ENCODE data around the gene KCNJ11.

The KCNJ11 gene

GRCh38 chr11:17414992-17415391 lies 26.5 kb upstream of the KCNJ11 start:
- H3K4me3 Mint-ChIP-seq, result no peak overlapping the region
- ATAC-seq (replicated peaks), result no peak
- H3K27ac Mint-ChIP-seq, result no peak overlapping the region
- no peaks in the 10 kb centered on the region for H3K36me3 Mint-ChIP-seq
- H3K4me1 Mint-ChIP-seq, result no peaks in the 10 kb centered on the region
- no peak for DNase-seq
- H3K27me3 Mint-ChIP-seq, result peaks cover 23 to 33% of the 10 kb centered on the region in 2 donors
- no peaks in the 10 kb centered on the region for H3K9me3 Mint-ChIP-seq

DNA sequence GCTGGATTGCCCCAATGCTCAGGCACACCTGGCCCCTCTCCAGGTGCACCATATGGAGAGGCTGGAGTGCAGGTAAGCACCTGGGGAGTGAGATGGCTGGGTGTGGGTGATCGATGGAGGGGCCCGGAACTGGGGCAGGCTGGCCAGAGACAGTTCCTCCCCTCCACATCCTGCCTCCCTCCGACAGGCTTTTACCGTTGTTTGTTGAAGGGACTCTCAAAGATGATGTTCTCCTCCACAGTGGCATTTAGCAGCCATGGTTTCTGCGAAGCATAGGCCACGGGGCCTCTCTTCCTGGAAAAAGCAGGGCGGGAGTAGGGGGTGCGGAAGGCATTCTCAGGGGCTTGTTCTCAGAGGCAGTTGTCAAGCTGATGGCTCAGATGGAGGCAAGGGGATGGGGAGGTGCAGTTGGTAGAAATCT lies 25.9 kb upstream of the KCNJ11 start:
- H3K36me3 Mint-ChIP-seq, result no peaks in the 10 kb centered on the region
- no peaks in the 10 kb centered on the region for H3K9me3 Mint-ChIP-seq
- DNase-seq, result no peak
- ATAC-seq (replicated peaks), result no peak
- H3K4me3 Mint-ChIP-seq, result no peak overlapping the region
- no peaks in the 10 kb centered on the region for H3K4me1 Mint-ChIP-seq
- H3K27me3 Mint-ChIP-seq, result peaks cover 18 to 27% of the 10 kb centered on the region in 2 donors
- H3K27ac Mint-ChIP-seq, result no peak overlapping the region

DNA sequence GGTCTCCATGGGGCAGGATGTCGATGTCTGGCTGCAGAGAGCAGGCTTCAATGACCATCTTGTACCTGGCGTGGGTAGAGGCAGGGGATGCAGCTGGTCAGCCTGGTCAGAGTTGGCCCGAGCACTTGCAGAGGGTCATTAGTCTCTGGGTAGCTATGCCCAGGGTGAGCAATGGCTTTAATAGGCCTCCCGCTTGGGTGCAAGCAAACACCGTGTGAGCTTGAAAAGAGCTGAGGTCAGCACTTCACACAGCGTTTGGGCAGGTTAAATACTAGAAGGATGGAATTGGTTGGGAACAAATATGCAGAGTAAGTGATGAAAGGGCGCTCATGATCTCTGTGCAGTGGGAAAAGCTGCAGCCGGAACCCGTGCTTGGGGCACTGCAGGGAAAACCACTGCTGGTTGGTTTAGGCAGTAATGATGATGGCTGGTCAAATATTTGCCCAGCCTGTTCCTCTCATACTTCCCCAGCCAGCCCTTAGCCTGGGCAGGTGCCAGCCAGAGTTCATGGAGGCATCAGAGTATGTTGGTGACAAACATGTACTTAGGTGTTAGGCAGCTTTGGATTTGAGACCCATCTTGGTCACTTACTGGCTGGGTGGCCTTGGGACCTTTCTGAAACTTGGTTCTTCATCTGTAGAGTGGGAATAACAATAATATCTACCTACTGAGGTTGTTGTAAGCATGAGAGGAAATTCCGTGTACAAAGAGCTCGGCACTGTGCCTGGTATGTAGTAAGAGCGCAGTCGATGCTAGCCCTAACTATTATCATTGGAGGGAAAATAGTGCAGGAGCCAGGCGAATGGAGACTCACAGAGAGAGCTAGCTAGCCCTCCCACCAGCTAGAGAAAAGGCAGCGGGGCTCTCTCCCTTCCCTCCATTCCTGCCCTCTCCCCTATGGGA lies 25.2 kb upstream of the KCNJ11 start:
- Mint-ChIP-seq H3K4me1 (no peaks in the 10 kb centered on the region), H3K4me3 (no peak overlapping the region), H3K36me3 (no peaks in the 10 kb centered on the region), H3K27me3 (peaks cover 11 to 23% of the 10 kb centered on the region in 2 donors), H3K9me3 (no peaks in the 10 kb centered on the region), H3K27ac (no peak overlapping the region)
- DNase-seq (no peak), ATAC-seq (replicated peaks) (no peak)

GRCh38 chr11:17412488-17413180 lies 24.2 kb upstream of the KCNJ11 start:
- no peaks in the 10 kb centered on the region for H3K36me3 Mint-ChIP-seq
- no peaks in the 10 kb centered on the region for H3K4me1 Mint-ChIP-seq
- H3K9me3 Mint-ChIP-seq, result no peaks in the 10 kb centered on the region
- H3K27ac Mint-ChIP-seq, result no peak overlapping the region
- no peak for ATAC-seq (replicated peaks)
- H3K27me3 Mint-ChIP-seq, result peaks cover 10 to 23% of the 10 kb centered on the region in 2 donors
- H3K4me3 Mint-ChIP-seq, result no peak overlapping the region
- no peak for DNase-seq

DNA sequence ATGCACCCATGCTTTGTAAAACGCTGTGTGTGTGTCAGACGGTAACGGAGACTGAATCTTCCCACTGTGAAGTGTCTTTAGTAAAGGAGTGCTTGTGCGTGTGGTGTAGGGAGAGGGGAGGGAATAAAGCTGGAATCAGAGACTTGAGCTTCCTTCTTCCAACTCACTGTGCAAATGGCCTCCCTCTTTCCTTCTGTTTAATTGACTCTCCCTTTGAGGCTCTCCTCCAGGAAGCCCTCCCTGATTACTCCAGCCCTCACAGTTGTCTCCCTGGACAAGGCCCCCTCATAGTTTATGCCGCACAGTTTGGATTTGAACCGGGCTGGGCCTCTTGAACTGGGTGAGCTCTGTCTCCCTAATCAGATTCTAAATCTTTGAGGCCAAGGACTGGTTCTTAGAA lies 23.0 kb upstream of the KCNJ11 start:
- Mint-ChIP-seq H3K27ac (no peak overlapping the region), H3K36me3 (no peaks in the 10 kb centered on the region), H3K4me3 (no peak overlapping the region), H3K27me3 (peaks cover 15 to 21% of the 10 kb centered on the region in 2 donors), H3K4me1 (peaks cover 0 to 1% of the 10 kb centered on the region in 2 donors), H3K9me3 (no peaks in the 10 kb centered on the region)
- ATAC-seq (replicated peaks) (no peak), DNase-seq (no peak)

DNA sequence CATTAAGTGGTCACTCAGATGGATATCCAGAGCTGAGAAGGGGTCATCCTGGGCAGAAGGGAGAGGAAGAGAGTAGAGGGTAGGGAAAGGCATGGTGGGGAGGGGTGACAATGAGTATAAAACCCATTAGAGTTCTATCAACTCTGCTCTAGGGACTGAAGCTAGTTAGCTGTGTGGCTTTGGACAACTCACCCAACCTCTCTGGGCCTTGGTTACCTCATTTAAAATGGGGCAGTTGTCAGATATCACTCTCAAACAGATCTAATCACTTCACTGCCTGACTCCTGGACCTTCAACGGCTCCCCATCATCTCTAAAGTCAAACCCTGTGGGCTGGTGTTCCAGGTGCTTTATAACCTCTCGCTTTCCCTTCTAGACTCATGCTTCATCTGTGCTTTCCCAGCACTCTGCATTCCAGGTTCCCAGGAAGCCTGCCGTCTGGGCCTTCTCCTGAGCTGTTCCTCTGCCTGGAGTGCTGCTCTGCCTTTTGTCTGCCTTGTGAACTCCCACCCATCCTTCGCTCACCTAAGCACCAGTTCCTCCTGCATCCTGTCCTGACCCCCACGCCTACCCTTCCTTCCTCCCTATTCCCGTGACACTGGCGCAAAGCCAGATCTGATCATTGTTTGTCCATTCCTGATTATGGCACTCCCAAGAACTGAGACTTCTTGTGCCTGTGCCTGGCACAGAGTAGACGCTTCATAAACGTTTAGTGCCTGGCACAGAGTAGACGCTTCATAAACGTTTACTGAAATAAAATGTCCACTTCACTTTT lies 22.3 kb upstream of the KCNJ11 start:
- no peaks in the 10 kb centered on the region for H3K36me3 Mint-ChIP-seq
- no peak for DNase-seq
- H3K27ac Mint-ChIP-seq, result no peak overlapping the region
- ATAC-seq (replicated peaks), result no peak
- H3K9me3 Mint-ChIP-seq, result no peaks in the 10 kb centered on the region
- peaks cover 15 to 19% of the 10 kb centered on the region in 2 donors for H3K27me3 Mint-ChIP-seq
- no peak overlapping the region for H3K4me3 Mint-ChIP-seq
- H3K4me1 Mint-ChIP-seq, result peaks cover 2% of the 10 kb centered on the region in 2 donors

GRCh38 chr11:17408641-17409040 lies 20.2 kb upstream of the KCNJ11 start:
- no peaks in the 10 kb centered on the region for H3K9me3 Mint-ChIP-seq
- peaks cover 3 to 6% of the 10 kb centered on the region in 2 donors for H3K4me1 Mint-ChIP-seq
- ATAC-seq (replicated peaks) (no peak), DNase-seq (no peak)
- H3K36me3 Mint-ChIP-seq, result no peaks in the 10 kb centered on the region
- H3K4me3 Mint-ChIP-seq, result no peak overlapping the region
- no peak overlapping the region for H3K27ac Mint-ChIP-seq
- H3K27me3 Mint-ChIP-seq, result peaks cover 10 to 15% of the 10 kb centered on the region in 2 donors

GRCh38 chr11:17408026-17408425 lies 19.6 kb upstream of the KCNJ11 start:
- DNase-seq (no peak), ATAC-seq (replicated peaks) (no peak)
- H3K27me3 Mint-ChIP-seq, result peaks cover 5 to 15% of the 10 kb centered on the region in 2 donors
- H3K9me3 Mint-ChIP-seq, result no peaks in the 10 kb centered on the region
- H3K27ac Mint-ChIP-seq, result no peak overlapping the region
- H3K4me1 Mint-ChIP-seq, result peaks cover 3 to 6% of the 10 kb centered on the region in 2 donors
- H3K4me3 Mint-ChIP-seq, result no peak overlapping the region
- no peaks in the 10 kb centered on the region for H3K36me3 Mint-ChIP-seq

GRCh38 chr11:17407575-17407974 lies 19.1 kb upstream of the KCNJ11 start:
- Mint-ChIP-seq H3K9me3 (no peaks in the 10 kb centered on the region), H3K27ac (no peak overlapping the region), H3K4me3 (no peak overlapping the region), H3K4me1 (peaks cover 3 to 6% of the 10 kb centered on the region in 2 donors), H3K27me3 (peaks cover 5 to 12% of the 10 kb centered on the region in 2 donors), H3K36me3 (no peaks in the 10 kb centered on the region)
- no peak for ATAC-seq (replicated peaks)
- no peak for DNase-seq

GRCh38 chr11:17406818-17407149 lies 18.3 kb upstream of the KCNJ11 start:
- Mint-ChIP-seq H3K36me3 (no peaks in the 10 kb centered on the region), H3K4me1 (peaks cover 3 to 6% of the 10 kb centered on the region in 2 donors), H3K9me3 (no peaks in the 10 kb centered on the region), H3K27me3 (peaks cover 5 to 6% of the 10 kb centered on the region in 2 donors), H3K4me3 (no peak overlapping the region), H3K27ac (no peak overlapping the region)
- ATAC-seq (replicated peaks) (no peak), DNase-seq (no peak)

GRCh38 chr11:17406082-17406817 lies 17.8 kb upstream of the KCNJ11 start:
- DNase-seq (no peak), ATAC-seq (replicated peaks) (no peak)
- Mint-ChIP-seq H3K27me3 (peaks cover 5 to 6% of the 10 kb centered on the region in 2 donors), H3K27ac (no peak overlapping the region), H3K4me1 (peaks cover 3 to 9% of the 10 kb centered on the region in 2 donors), H3K9me3 (no peaks in the 10 kb centered on the region), H3K4me3 (no peak overlapping the region), H3K36me3 (no peaks in the 10 kb centered on the region)

GRCh38 chr11:17405232-17406005 lies 17.0 kb upstream of the KCNJ11 start:
- H3K27me3 Mint-ChIP-seq, result peaks cover 0 to 5% of the 10 kb centered on the region in 2 donors
- no peak overlapping the region for H3K27ac Mint-ChIP-seq
- peaks cover 11 to 17% of the 10 kb centered on the region in 2 donors for H3K4me1 Mint-ChIP-seq
- no peaks in the 10 kb centered on the region for H3K9me3 Mint-ChIP-seq
- DNase-seq (no peak), ATAC-seq (replicated peaks) (peak; percentile 15 to 31)
- no peaks in the 10 kb centered on the region for H3K36me3 Mint-ChIP-seq
- H3K4me3 Mint-ChIP-seq, result no peak overlapping the region

- DNase-seq (no peak), ATAC-seq (replicated peaks) (no peak)
- H3K36me3 Mint-ChIP-seq, result no peaks in the 10 kb centered on the region
- H3K4me3 Mint-ChIP-seq, result no peak overlapping the region
- H3K4me1 Mint-ChIP-seq, result peaks cover 16 to 28% of the 10 kb centered on the region in 2 donors
- H3K27ac Mint-ChIP-seq, result no peak overlapping the region
- H3K27me3 Mint-ChIP-seq, result peaks cover 0 to 5% of the 10 kb centered on the region in 2 donors
- no peaks in the 10 kb centered on the region for H3K9me3 Mint-ChIP-seq
Measured at GRCh38 chr11:17403980-17404759, 15.7 kb upstream of the KCNJ11 start.
